Esophagus muscularis mucosa (tissue), 4 donors: ENCODE data around the gene TTC29. TPM values are rescaled to one million over a fixed set of nuclear protein-coding genes. Genes with fewer than 3 reads are reported as not detected.

ENCODE experiments used
- DNase-seq: peaks from one replicate; pipeline ENCODE4 v3.0.0-alpha.2; 2017; ENCODE audit errors: extremely low spot score
- H3K27ac ChIP-seq, 4 donors: fragments of 200-600 bp; sonication (generic); replicated peaks in 1 of 4; 1 replicate in 3 of 4; 2 replicates in 1 of 4; pipeline ENCODE4 v1.5.1; 2016 to 2019; ENCODE audit warnings: mild to moderate bottlenecking in 1 of 4
- H3K27me3 ChIP-seq, 4 donors: fragments of 200-600 bp; sonication (generic); one replicate each; pipeline versions ENCODE4 v1.5.1 to v1.6.0; 2016 to 2019
- H3K36me3 ChIP-seq, 4 donors: fragments of 200-600 bp; sonication (generic); one replicate each; pipeline ENCODE4 v1.5.1; 2016 to 2019
- H3K4me1 ChIP-seq, 4 donors: fragments of 200-600 bp; sonication (generic); one replicate each; pipeline ENCODE4 v1.5.1; 2016 to 2019
- H3K4me3 ChIP-seq, 4 donors: fragments of 200-600 bp; sonication (generic); 1 replicate in 2 of 4; 2 replicates in 2 of 4; pipeline ENCODE4 v1.5.1; 2016 to 2019; ENCODE audit warnings: mild to moderate bottlenecking in 4 of 4, moderate library complexity in 1 of 4
- H3K9me3 ChIP-seq, 4 donors: fragments of 200-600 bp; sonication (generic); 1 replicate in 3 of 4; 2 replicates in 1 of 4; pipeline ENCODE4 v1.5.1; 2016 to 2019
- CTCF ChIP-seq, 3 experiments: fragments of 200-600 bp in 2 of 3; fragments of 450-650 bp in 1 of 3; sonication (generic) in 2 of 3; IDR thresholded peaks; one replicate each; pipeline ENCODE4 v1.5.1; 2017 to 2019; ENCODE audit warnings: antibody characterized with exemption in 3 of 3, mild to moderate bottlenecking in 2 of 3, moderate library complexity in 1 of 3
- EP300 ChIP-seq: sonication (generic); formaldehyde crosslinking; IDR thresholded peaks from one replicate; pipeline ENCODE4 v1.6.1; 2017; ENCODE audit warnings: antibody characterized with exemption
- POLR2A ChIP-seq: fragments of 450-650 bp; IDR thresholded peaks from one replicate; pipeline ENCODE4 v1.6.1; 2017; ENCODE audit warnings: antibody characterized with exemption, moderate library complexity, mild to moderate bottlenecking, low read depth
- POLR2AphosphoS5 ChIP-seq, 2 donors: sonication (generic); formaldehyde crosslinking; IDR thresholded peaks; one replicate each; pipeline ENCODE4 v1.6.1; 2017; ENCODE audit warnings: antibody characterized with exemption in 2 of 2
- WGBS: methylation state at CpG from one replicate; pipeline ENCODE4 v1.1.5; 2018; 5-methylcytosine and 5-hydroxymethylcytosine counted together
- intact Hi-C: fragments of 100-400 bp; cut with DNase I; formaldehyde crosslinking; loops from one replicate; pipeline ENCODE4 v1.15.1; 2023
- total RNA-seq, 4 donors: library from RNA; depleted of rRNA; stranded (reverse); fragments of >200 nt; gene quantifications; one replicate each; pipeline versions ENCODE4 v1.1.0 to v1.2.1, GENCODE V29; 2016

The TTC29 gene
- total RNA-seq, 4 donors from 2014 or later: not detected

DNA sequence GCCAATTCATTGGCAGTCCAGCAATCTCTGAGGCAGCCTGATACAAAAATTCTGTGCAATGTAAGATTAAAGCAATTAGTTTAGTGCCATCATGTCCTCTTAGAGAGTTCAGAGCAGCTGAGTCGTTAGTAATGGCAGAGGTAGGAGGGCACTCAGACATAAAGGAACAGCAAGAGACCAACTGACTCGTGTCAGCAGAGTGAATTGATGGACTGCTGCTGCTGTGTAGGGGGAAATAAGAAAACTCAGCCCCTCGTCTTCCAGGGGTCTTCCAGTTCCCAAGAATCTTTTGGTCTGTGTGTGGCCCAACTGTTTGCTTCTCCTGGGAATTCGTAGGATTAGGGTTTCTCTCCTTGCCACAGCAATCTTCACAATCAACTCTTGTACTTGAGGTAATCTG is 100.9 kb downstream of the TTC29 start:
- intact Hi-C loops: no loop called here
- no peak for DNase-seq
- TF ChIP-seq POLR2A (no peak), EP300 (no peak), CTCF (IDR thresholded peaks at IDR 0.05) (no peak), POLR2AphosphoS5 (IDR thresholded peaks at IDR 0.05) (no peak)

GRCh38 chr4:146842876-146843275 is 102.8 kb downstream of the TTC29 start:
- Histone ChIP-seq H3K4me3 (no peak overlapping the region), H3K27me3 (no peaks in the 10 kb centered on the region), H3K9me3 (no peaks in the 10 kb centered on the region), H3K36me3 (no peaks in the 10 kb centered on the region), H3K27ac (no peak overlapping the region), H3K4me1 (no peaks in the 10 kb centered on the region)
- no peak for TF ChIP-seq POLR2A
- TF ChIP-seq CTCF (IDR thresholded peaks at IDR 0.05): no peak
- TF ChIP-seq EP300: no peak
- TF ChIP-seq POLR2AphosphoS5 (IDR thresholded peaks at IDR 0.05): no peak
- intact Hi-C loops: no loop called here
- 67% methylated on average over 1 of the region's 1 CpG for WGBS
- DNase-seq: no peak

More for the DNA sequence above, 100.9 kb downstream of the TTC29 start:
- Histone ChIP-seq H3K27me3 (no peaks in the 10 kb centered on the region), H3K4me3 (no peak overlapping the region), H3K9me3 (no peaks in the 10 kb centered on the region), H3K36me3 (no peaks in the 10 kb centered on the region), H3K27ac (no peak overlapping the region), H3K4me1 (no peaks in the 10 kb centered on the region)
- 38% methylated on average over 4 of the region's 4 CpGs for WGBS

DNA sequence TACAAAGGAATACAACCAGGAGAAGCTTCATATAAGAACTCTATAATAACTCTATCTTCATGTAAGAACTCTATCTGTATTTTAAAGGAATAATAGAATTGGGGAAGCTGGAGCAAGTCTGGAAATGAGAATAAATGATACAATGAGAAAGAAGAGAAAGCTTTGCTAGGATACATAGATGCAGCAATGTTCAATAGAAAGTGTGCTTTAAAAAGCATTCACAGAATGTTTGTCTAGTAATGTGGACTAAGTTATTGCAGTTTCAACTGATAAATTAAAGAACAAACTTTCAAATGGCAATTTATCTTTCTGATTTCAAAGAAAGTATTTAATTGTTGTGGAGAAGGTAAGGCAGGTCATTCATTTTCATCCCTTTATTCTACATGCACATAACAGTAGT is 104.9 kb downstream of the TTC29 start:
- no peak for TF ChIP-seq POLR2A
- TF ChIP-seq CTCF (IDR thresholded peaks at IDR 0.05): no peak
- TF ChIP-seq EP300: no peak
- TF ChIP-seq POLR2AphosphoS5 (IDR thresholded peaks at IDR 0.05): no peak
- no peak for DNase-seq
- intact Hi-C loops: no loop called here
- H3K9me3 ChIP-seq: no peaks in the 10 kb centered on the region
- H3K4me3 ChIP-seq: no peak overlapping the region
- no peak overlapping the region for H3K27ac ChIP-seq
- H3K27me3 ChIP-seq: no peaks in the 10 kb centered on the region
- no peaks in the 10 kb centered on the region for H3K36me3 ChIP-seq
- H3K4me1 ChIP-seq: no peaks in the 10 kb centered on the region

DNA sequence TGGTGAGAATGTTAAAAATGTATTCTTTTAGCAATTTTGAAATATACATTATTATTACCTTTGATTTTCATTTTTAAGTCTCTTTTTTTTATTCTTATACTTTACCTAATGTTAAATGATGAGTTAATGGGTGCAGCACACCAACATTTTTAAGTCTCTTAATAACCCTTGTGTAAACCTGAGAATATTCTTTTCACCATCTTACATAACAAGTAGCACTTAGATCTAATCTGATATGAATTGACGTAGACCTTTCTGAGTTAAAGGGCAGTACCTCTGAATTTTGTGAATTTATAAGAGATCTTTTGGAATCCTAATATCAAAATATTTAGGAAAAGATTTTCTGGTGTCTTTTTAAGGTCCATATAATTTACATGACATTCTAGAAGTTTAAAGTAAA is 110.6 kb downstream of the TTC29 start:
- no peaks in the 10 kb centered on the region for H3K36me3 ChIP-seq
- TF ChIP-seq POLR2AphosphoS5 (IDR thresholded peaks at IDR 0.05): no peak
- TF ChIP-seq POLR2A: no peak
- TF ChIP-seq EP300: no peak
- TF ChIP-seq CTCF (IDR thresholded peaks at IDR 0.05): no peak
- intact Hi-C loops: no loop called here
- no peak overlapping the region for H3K4me3 ChIP-seq
- no peaks in the 10 kb centered on the region for H3K27me3 ChIP-seq
- H3K9me3 ChIP-seq: no peaks in the 10 kb centered on the region
- WGBS: 83% methylated on average over 1 of the region's 1 CpG
- H3K4me1 ChIP-seq: no peaks in the 10 kb centered on the region
- no peak overlapping the region for H3K27ac ChIP-seq
- no peak for DNase-seq

GRCh38 chr4:146834263-146835034 is 111.2 kb downstream of the TTC29 start:
- Histone ChIP-seq H3K9me3 (no peaks in the 10 kb centered on the region), H3K4me3 (no peak overlapping the region), H3K4me1 (no peaks in the 10 kb centered on the region), H3K27ac (no peak overlapping the region), H3K27me3 (no peaks in the 10 kb centered on the region), H3K36me3 (no peaks in the 10 kb centered on the region)
- TF ChIP-seq CTCF (IDR thresholded peaks at IDR 0.05): no peak
- TF ChIP-seq POLR2A: no peak
- TF ChIP-seq EP300: no peak
- TF ChIP-seq POLR2AphosphoS5 (IDR thresholded peaks at IDR 0.05): no peak
- intact Hi-C loops: no loop called here
- no peak for DNase-seq
- 78% methylated on average over 6 of the region's 6 CpGs for WGBS
